Small intestine (tissue), 7 donors: ENCODE data around the gene IQGAP2. TPM values are rescaled to one million over a fixed set of nuclear protein-coding genes. Genes with fewer than 3 reads are reported as not detected.

Experiments
- DNase-seq, 2 donors: peaks; one replicate each; pipeline versions ENCODE4 v3.0.0 to v3.0.0-alpha.2; 2013
- FAIRE-seq: peaks from 2 replicates; lab custom pipeline; 2012; peaks lifted over from hg19 to GRCh38; lab: Jason Lieb, UNC
- H3K27ac ChIP-seq, 3 donors: one replicate each; pipeline ENCODE4 v1.5.1; 2013; ENCODE audit warnings: low read length in 2 of 3, mild to moderate bottlenecking in 2 of 3, control low read depth in 1 of 3, inconsistent platforms in 1 of 3, low read depth in 1 of 3, moderate library complexity in 1 of 3
- H3K27me3 ChIP-seq, 3 donors: one replicate each; pipeline ENCODE4 v1.6.1; 2013; ENCODE audit warnings: low read length in 3 of 3, inconsistent platforms in 1 of 3; ENCODE audit not compliant: control insufficient read depth in 3 of 3, insufficient read depth in 3 of 3
- H3K36me3 ChIP-seq, 3 donors: one replicate each; pipeline ENCODE4 v1.6.1; 2013; ENCODE audit warnings: low read length in 3 of 3, inconsistent platforms in 1 of 3, low read depth in 1 of 3, mild to moderate bottlenecking in 1 of 3, moderate library complexity in 1 of 3; ENCODE audit not compliant: control insufficient read depth in 3 of 3, insufficient read depth in 2 of 3
- H3K4me1 ChIP-seq, 3 donors: one replicate each; pipeline ENCODE4 v1.6.1; 2013; ENCODE audit warnings: low read length in 2 of 3, inconsistent platforms in 1 of 3, low read depth in 1 of 3, mild to moderate bottlenecking in 1 of 3, moderate library complexity in 1 of 3; ENCODE audit not compliant: control insufficient read depth in 3 of 3, insufficient read depth in 2 of 3
- H3K4me3 ChIP-seq, 3 donors: one replicate each; pipeline ENCODE4 v1.5.1; 2013; ENCODE audit warnings: low read length in 3 of 3, control low read depth in 1 of 3, inconsistent platforms in 1 of 3, low read depth in 1 of 3, mild to moderate bottlenecking in 1 of 3, moderate library complexity in 1 of 3
- H3K9me3 ChIP-seq, 2 donors: one replicate each; pipeline ENCODE4 v1.6.1; 2013; ENCODE audit warnings: low read depth in 1 of 2, low read length in 1 of 2; ENCODE audit not compliant: control insufficient read depth in 2 of 2, insufficient read depth in 1 of 2
- WGBS, 3 donors: extraction: QIAGEN DNeasy Blood & Tissue Kit; methylation state at CpG; one replicate each; pipeline ENCODE4 v1.1.7; 2013; 5-methylcytosine and 5-hydroxymethylcytosine counted together
- polyA plus RNA-seq, 4 donors: library from polyadenylated mRNA; stranded (reverse) in 3 of 4; unstranded in 1 of 4; fragments of 200-250 nt in 3 of 4; fragments of 120-200 nt in 1 of 4; gene quantifications; one replicate each; pipeline versions ENCODE4 v1.2.1 to v1.2.3, GENCODE V29; 2013
- donor health status: healthy with polysubstance abuse.
- donor health status: control.
- donor health status: control.
- donor health status: Bipolar disorder and iron deficiency.
- donor health status: healthy.

The IQGAP2 gene
- polyA plus RNA-seq, 4 donors = 13.6 to 138 (median 85.6) TPM

DNA sequence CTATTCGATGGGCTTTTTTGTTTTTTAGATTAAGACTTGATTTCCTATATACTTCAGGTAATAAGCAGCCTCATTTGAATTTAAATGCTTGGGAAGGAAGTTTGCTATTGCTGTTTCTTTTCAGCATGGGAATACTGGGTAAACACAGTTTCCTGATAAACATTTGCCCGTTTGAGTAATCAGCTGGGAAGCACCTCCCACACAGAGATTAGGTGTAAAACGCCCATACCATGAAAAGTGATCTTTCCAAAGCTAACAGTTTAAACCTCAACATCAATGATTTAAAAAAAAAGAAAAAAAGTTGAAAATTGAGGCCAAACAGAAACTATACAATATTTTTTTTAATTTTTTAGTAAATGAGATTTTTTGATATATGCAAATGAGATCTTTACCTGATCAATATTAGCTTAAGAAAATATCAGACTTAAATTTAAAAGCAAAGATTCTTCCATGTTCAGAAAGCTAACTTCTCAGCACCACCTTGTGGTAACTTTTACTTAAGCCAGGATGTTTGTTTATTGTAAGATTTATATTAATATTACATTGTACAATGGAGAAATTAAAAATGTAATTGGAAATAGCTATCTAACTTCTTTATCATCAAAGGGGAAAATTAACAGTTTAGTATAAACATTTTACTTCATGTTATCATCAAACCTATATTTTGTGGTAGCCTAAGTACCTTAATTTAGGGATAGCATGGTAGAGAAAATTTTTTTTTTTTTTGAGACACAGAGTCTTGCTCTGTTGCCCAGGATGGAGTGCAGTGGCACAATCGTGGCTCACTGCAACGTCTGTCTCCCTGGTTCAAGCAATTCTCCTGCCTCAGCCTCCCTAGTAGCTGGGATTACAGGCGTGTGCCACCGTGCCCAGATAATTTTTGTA, 180.3 kb downstream of the IQGAP2 start:
- H3K9me3 ChIP-seq = no peaks in the 10 kb centered on the region
- peak overlapping the region in 2 of 3 donors; percentile 48 to 75 for H3K27ac ChIP-seq
- peak; percentile 93 for FAIRE-seq
- no peaks in the 10 kb centered on the region for H3K27me3 ChIP-seq
- no peak overlapping the region for H3K4me3 ChIP-seq
- peaks cover 0 to 3% (median 0%) of the 10 kb centered on the region in 3 donors for H3K36me3 ChIP-seq
- WGBS, 3 donors = 44 to 54% (median 49%) methylated on average over 7 of the region's 7 CpGs
- peaks cover 2 to 21% (median 8%) of the 10 kb centered on the region in 3 donors for H3K4me1 ChIP-seq
- DNase-seq = peak; percentile 36 to 43

DNA sequence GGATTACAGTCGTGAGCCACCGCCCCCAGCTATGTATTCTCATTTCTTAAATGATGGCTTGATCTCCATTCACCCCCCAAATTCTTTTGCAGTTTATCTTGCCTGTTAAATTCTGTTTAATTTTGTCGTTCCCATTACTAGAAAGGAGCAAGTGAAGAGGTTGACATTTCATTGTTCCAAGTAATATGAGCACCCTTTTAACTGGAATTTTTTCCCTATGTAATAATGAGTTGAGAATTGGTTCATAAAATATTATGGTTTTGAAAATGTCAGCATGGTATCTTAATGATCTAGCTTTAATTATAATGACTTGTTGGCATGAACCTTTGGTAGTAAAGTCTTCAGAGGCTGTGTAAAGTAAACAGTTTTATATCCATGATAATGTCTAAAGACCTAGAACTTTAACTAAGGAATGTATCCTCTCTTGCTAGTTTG, 182.7 kb downstream of the IQGAP2 start:
- 89 to 97% (median 94%) methylated on average over 3 of the region's 3 CpGs for WGBS, 3 donors
- Histone ChIP-seq H3K4me3 (no peak overlapping the region), H3K9me3 (no peaks in the 10 kb centered on the region), H3K4me1 (peaks cover 1 to 18% (median 5%) of the 10 kb centered on the region in 3 donors), H3K36me3 (peaks cover 0 to 5% (median 0%) of the 10 kb centered on the region in 3 donors), H3K27me3 (no peaks in the 10 kb centered on the region), H3K27ac (no peak overlapping the region)
- DNase-seq (no peak), FAIRE-seq (peak; percentile 33)

DNA sequence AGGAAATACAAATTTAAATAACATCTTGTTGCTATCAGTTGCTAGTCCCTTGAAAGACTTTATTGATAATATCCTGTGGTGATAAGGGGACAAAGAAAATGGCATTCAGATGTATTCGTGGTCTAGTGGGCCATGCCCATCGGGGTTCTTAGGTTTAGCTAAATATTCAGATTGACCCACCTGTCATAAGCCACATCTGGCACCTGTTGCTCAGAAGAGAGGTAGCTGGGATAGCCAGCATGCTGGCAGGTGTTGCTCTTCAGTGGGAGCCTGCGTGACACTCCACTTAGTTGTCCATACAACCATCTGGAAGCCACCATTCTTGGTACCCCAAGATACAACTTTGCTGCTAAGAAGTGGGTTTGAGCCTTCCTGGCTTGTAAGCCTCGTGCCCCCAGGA, 183.4 kb downstream of the IQGAP2 start:
- Histone ChIP-seq H3K4me1 (peaks cover 0 to 10% (median 3%) of the 10 kb centered on the region in 3 donors), H3K4me3 (no peak overlapping the region), H3K27me3 (no peaks in the 10 kb centered on the region), H3K9me3 (no peaks in the 10 kb centered on the region), H3K27ac (no peak overlapping the region), H3K36me3 (peaks cover 0 to 6% (median 3%) of the 10 kb centered on the region in 3 donors)
- DNase-seq = no peak
- FAIRE-seq = no peak
- WGBS, 3 donors = 65 to 86% (median 72%) methylated on average over 4 of the region's 4 CpGs

DNA sequence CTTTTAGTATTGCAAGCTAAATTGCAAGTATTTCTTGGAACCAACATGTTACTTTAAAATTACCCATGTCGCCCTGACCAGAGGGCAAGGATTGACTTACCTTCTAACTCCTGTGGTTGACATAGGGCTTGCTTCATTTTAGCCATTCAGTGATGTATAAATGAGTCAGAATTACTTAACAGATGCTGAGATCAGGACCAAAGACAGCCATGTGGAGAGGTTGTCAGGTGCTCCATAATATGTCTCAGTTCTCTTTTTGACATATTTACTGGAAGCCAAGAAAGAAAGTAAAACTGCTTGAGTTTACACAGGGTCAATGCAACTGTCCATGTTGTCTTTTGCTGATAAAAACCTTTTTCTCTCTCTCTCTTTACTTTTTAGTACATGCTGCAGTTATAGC, 186.9 kb downstream of the IQGAP2 start:
- no peaks in the 10 kb centered on the region for H3K4me1 ChIP-seq
- H3K36me3 ChIP-seq = peaks cover 0 to 5% (median 3%) of the 10 kb centered on the region in 3 donors
- no peak overlapping the region for H3K4me3 ChIP-seq
- no peak overlapping the region for H3K27ac ChIP-seq
- DNase-seq = no peak
- H3K9me3 ChIP-seq = no peaks in the 10 kb centered on the region
- 94 to 100% (median 100%) methylated on average over 1 of the region's 1 CpG for WGBS, 3 donors
- no peak for FAIRE-seq
- H3K27me3 ChIP-seq = no peaks in the 10 kb centered on the region

DNA sequence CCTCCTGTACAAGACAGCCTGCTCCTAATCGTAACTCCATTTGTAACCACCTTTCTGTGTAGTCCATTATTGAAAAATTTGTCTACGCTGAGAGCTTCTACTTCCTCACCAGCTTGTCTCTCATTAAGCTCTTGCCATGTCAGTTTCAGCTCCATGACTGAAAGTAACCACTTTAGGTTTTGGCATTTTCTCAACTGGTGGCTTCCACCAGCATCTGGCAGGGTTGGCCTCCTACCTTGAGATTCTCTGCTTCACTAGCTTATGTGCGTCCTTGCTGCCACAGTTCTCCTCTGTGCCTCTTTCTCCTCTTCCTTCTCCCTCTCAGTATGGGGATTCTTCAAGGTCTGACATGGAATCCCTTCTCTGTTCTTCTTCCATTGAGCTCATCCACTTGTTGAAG, 188.3 kb downstream of the IQGAP2 start:
- Histone ChIP-seq H3K9me3 (no peaks in the 10 kb centered on the region), H3K27ac (no peak overlapping the region), H3K4me3 (no peak overlapping the region), H3K27me3 (no peaks in the 10 kb centered on the region), H3K4me1 (no peaks in the 10 kb centered on the region), H3K36me3 (peaks cover 0 to 8% (median 3%) of the 10 kb centered on the region in 3 donors)
- FAIRE-seq = no peak
- DNase-seq = no peak
- WGBS, 3 donors = 96 to 98% (median 97%) methylated on average over 3 of the region's 3 CpGs

DNA sequence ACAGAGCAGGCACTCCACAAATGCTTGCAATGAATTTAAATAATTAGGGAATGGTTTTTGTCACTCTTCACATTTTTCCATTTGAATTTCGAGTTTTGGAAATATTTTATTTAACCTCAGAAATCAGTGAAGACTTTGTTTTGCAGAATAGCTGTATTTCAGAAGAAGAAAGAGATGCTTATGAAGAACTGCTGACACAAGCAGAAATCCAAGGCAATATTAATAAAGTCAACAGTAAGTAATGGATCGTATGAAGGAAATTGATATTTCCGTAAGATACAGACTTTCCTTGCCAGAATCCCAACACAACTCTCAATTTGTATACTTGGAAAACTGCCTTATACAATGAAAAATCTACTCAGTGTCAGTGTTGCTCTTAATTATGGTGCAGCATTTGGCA, 189.6 kb downstream of the IQGAP2 start:
- H3K4me1 ChIP-seq = no peaks in the 10 kb centered on the region
- DNase-seq = no peak
- H3K27me3 ChIP-seq = no peaks in the 10 kb centered on the region
- FAIRE-seq = no peak
- no peak overlapping the region for H3K4me3 ChIP-seq
- WGBS, 3 donors = 54 to 93% (median 82%) methylated on average over 3 of the region's 3 CpGs
- no peaks in the 10 kb centered on the region for H3K9me3 ChIP-seq
- H3K27ac ChIP-seq = no peak overlapping the region
- H3K36me3 ChIP-seq = peaks cover 0 to 8% (median 8%) of the 10 kb centered on the region in 3 donors

DNA sequence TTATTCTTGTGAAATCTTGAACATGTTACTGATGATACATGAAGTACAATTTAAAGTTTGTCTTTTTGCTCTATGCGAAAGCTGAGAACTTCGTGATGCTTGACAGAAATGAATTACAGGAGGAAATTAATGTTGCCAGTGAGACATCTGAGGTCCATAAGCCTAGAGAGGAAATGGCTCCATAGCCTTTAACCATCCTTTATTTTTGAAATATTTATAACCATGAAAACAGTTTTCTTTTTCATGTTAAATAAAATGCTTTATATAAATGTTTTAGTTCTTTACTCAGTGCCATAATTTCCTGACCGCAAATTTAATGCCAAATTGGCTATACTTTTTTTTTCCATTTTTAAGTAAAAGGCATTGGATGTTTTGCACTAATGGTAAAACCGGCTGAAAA, 191.0 kb downstream of the IQGAP2 start:
- Histone ChIP-seq H3K4me1 (no peaks in the 10 kb centered on the region), H3K27me3 (no peaks in the 10 kb centered on the region), H3K4me3 (no peak overlapping the region), H3K36me3 (peaks cover 0 to 9% (median 8%) of the 10 kb centered on the region in 3 donors), H3K27ac (no peak overlapping the region), H3K9me3 (no peaks in the 10 kb centered on the region)
- FAIRE-seq (no peak), DNase-seq (no peak)
- 72 to 96% (median 94%) methylated on average over 4 of the region's 4 CpGs for WGBS, 3 donors

DNA sequence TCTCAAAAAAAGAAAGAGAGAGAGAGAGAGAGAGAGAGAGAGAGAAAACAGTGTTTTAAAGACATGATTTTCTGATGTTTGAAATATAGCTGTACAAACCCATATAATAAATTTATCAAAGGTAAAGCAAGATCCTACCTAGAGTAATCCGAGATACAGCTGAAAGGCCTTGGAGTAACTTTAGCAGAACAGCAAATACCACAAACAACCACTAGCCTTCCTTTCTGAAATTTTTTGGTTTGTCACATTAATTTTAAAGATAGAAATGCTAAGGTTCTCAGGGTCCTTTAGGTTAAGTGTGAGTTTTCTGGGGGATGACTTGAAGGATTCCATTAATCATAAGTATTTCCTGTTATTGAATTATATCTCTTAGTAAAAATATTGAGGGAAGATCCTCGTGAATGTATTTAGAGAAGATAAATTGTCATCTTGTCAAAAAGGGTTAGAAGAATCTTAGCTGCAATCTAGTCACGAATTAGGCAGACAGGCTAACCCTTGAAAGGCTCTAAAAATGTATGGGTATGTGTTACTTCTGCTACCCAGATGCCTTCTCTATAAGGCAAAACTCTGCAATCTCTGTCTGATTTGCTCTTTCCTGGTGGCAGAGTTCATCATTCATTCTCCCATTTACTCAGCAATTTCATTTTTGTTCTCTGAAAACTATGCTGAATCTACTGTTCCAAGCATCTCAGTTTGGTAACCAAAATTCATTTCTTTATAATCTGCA, 192.8 kb downstream of the IQGAP2 start:
- FAIRE-seq = no peak
- 81 to 91% (median 84%) methylated on average over 3 of the region's 3 CpGs for WGBS, 3 donors
- H3K4me1 ChIP-seq = no peaks in the 10 kb centered on the region

More for the DNA sequence above, 192.8 kb downstream of the IQGAP2 start:
- no peak overlapping the region for H3K27ac ChIP-seq
- no peaks in the 10 kb centered on the region for H3K9me3 ChIP-seq
- peaks cover 3 to 16% (median 4%) of the 10 kb centered on the region in 3 donors for H3K36me3 ChIP-seq
- no peak overlapping the region for H3K4me3 ChIP-seq
- no peaks in the 10 kb centered on the region for H3K27me3 ChIP-seq
- no peak for DNase-seq
